ENCODE data around the gene C2.
"Not testable (repeated sequence)": the region's sequence is repeated elsewhere in the genome, so short reads cannot be mapped to it uniquely, and the experiment has no call there.

Gene C2

DNA sequence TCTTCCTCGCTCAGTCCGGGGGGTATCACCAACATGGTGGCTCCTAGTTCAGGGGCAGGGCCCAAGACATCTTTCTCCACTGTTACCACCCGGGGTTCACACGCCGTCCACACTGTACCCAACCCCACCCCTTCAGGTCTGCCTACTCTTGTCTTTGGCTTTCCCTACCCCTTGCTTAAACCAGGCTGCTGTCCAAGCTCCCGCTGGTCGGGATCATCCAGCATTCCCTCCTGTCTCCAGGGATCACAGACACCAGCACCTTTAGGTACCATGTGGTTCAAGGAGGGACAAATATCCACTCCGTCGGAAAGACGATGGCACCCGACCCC, 30.9 kb downstream of the C2 start:
- no peak for DNase-seq (ENCODE audit: low read depth)

DNA sequence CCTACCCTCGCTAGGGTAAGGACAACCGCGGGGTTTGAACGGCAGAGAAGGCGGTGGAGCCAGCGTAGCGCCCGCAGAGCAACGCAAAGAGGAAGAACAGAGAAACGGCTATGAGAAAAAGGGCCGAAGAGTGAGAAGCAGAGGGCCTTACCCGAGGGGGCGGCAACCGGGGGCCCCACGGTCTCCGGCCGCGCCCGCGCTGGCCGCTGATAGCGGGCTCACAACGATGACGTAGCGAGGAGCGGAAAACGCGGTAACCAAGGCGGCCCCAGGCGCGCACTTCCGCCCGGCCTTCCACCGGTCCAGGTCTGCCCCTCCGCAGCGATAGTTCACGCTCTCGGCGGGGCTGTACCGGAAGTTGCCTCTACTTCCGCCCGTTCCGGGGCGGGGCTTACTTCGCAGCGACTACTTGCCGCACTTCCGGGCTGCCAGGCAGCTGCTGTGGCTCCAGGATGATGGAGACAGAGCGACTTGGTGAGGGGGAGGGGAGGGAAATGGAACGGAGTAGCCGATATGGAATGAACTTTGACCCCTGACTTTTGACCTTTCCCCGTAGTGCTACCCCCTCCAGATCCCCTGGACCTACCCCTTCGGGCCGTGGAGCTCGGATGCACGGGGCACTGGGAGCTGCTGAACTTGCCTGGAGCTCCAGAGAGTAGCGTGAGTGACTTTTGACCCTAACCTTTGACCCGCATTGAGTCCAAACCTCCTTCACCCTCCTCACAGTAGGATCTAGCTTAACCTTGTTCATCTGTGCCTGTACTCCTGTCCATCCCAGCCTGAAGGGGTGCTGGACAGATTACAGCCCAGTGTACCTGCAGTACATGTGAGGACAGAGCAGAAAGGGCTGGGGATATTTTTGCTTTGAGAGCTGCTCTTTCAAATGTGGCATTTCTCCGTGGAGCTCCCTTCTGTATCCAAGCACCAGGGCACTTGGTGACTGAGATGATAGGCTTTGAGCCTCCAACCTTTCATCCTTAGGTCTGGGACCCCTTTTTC, 31.5 kb downstream of the C2 start, which contains the start of the genes NELFE and SKIC2:
Gene NELFE (minus strand): TSS at position 231 of the 999 bp plus-strand sequence. CDS start 525 bp downstream, outside the sequence.
Gene SKIC2 (plus strand): TSS at position 435 of the 999 bp plus-strand sequence. CDS start 18 bp downstream, at position 453.
- peak; percentile 98 for DNase-seq (ENCODE audit: low read depth)

DNA sequence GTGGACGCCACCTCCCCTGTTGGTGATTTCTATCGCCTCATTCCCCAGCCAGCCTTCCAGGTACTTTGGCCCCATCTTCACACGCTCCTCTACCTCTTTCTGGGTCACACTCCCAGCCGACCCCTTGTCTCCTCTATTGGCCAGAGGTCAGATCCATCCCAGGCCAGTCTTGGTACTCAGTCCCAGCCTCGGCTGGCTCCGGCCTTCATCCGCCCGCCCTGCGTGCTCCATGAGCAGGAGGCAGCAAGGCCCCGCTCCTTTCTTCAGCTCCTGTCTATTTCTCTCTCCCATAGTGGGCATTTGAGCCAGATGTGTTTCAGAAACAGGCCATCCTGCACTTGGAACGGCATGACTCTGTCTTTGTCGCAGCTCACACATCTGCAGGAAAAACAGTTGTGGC, 34.1 kb downstream of the C2 start:
- no peak for DNase-seq (ENCODE audit: low read depth)

DNA sequence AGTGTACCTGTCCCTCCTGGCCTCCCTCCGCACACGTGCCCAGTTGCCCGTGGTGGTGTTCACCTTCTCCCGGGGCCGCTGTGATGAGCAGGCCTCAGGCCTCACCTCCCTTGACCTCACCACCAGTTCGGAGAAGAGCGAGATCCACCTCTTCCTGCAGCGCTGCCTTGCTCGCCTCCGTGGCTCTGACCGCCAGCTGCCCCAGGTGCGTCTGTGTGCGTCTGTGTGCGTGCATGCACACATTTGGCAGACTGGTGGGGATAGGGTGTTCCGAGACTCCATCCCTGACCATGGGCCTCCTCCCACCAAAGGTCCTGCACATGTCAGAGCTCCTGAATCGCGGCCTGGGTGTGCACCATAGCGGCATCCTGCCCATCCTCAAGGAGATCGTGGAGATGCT, 36.4 kb downstream of the C2 start:
- DNase-seq (ENCODE audit: low read depth) = no peak

DNA sequence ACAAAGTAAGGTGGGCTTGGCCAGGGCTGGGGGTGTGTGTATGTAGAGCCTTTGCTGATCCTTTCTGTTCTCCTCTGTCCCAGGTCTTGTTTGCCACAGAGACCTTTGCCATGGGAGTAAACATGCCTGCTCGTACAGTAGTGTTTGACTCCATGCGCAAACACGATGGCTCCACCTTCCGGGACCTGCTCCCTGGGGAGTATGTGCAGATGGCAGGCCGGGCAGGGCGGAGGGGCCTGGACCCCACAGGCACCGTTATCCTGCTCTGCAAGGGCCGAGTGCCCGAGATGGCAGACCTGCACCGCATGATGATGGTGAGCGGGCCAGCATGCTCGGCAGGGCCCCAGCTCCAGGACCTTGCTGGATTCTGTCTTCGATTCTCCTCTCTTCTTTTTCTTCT, 38.2 kb downstream of the C2 start:
- DNase-seq (ENCODE audit: low read depth) = no peak

DNA sequence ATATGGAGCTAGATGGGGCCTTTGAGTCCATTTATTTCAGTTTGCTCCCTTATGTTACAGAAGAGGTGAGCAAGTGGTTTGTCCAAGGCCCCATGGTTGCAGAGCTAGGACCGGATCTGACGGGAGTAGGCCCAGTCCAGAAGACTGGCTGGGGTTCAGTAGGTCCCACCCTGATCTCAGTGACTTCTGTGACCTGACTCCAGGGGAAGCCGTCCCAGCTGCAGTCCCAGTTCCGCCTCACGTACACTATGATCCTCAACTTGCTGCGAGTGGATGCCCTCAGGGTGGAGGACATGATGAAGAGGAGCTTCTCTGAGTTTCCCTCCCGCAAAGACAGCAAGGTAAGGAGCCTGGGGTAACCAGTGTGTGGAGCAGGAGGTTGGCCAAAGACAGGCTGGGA, 39.0 kb downstream of the C2 start:
- DNase-seq (ENCODE audit: low read depth) = no peak

DNA sequence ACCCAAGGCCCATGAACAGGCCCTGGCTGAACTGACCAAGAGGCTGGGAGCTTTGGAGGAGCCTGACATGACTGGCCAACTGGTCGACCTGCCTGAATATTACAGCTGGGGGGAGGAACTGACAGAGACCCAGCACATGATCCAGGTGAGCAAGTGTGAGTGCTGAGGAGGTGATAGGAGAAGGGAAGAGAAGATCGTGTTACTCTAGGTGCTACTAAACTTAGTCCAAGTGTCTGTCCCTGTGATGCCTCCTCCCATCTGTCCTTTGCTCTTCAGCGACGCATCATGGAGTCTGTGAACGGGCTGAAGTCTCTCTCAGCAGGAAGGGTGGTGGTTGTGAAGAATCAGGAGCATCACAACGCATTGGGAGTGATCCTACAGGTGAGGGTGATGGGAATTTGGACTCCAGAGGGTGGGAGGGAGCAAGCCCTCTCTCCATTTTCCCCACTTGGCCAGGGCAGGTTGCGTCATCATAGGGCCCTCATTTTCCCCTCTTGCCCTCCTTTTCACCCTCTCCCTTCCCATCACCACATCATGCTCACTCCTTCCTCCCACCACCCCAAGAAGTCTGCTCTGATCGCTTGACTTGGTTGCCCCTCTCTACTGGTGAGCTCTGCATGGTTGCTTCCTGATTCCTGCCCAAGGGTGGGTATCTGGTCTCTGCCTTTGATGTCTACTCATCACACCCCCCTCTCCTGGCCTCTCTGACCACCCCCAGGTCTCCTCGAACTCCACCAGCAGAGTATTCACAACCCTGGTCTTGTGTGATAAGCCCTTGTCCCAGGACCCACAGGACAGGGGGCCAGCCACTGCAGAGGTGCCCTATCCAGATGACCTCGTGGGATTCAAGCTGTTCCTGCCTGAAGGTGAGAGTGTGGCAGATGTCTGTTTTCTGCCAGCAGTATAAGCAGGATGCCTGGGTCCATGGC, 39.7 kb downstream of the C2 start:
- no peak for DNase-seq (ENCODE audit: low read depth)

DNA sequence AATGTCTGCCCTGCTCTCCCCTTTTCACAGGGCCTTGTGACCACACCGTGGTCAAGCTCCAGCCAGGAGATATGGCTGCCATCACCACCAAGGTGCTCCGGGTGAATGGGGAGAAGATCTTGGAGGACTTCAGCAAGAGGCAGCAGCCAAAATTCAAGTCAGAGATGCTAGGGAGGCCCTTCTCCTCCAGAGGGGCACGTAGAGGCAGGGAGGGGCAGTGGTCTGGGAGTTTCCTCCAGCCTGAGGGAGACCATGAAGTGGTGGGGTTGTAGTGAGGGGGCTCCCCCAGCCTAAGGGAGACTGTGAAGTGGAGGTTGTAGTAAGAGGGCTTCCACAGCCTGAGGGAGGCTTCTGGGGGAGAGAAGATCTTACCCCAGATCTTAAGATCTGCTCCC, 40.4 kb downstream of the C2 start:
- DNase-seq (ENCODE audit: low read depth) = no peak

DNA sequence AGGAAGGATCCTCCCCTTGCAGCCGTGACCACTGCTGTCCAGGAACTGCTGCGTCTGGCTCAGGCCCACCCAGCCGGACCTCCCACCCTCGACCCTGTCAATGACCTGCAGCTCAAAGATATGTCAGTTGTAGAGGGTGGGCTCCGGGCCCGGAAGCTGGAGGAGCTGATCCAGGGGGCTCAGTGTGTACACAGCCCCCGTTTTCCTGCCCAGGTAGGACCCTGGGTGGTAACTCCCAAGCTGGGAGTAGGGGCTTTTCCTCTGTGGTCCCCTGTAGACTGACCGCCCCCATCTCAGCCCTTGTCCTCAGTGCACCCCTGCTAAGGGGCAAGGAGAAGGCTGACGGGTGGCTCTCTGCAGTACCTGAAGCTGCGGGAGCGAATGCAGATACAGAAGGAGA, 40.8 kb downstream of the C2 start:
- no peak for DNase-seq (ENCODE audit: low read depth)

DNA sequence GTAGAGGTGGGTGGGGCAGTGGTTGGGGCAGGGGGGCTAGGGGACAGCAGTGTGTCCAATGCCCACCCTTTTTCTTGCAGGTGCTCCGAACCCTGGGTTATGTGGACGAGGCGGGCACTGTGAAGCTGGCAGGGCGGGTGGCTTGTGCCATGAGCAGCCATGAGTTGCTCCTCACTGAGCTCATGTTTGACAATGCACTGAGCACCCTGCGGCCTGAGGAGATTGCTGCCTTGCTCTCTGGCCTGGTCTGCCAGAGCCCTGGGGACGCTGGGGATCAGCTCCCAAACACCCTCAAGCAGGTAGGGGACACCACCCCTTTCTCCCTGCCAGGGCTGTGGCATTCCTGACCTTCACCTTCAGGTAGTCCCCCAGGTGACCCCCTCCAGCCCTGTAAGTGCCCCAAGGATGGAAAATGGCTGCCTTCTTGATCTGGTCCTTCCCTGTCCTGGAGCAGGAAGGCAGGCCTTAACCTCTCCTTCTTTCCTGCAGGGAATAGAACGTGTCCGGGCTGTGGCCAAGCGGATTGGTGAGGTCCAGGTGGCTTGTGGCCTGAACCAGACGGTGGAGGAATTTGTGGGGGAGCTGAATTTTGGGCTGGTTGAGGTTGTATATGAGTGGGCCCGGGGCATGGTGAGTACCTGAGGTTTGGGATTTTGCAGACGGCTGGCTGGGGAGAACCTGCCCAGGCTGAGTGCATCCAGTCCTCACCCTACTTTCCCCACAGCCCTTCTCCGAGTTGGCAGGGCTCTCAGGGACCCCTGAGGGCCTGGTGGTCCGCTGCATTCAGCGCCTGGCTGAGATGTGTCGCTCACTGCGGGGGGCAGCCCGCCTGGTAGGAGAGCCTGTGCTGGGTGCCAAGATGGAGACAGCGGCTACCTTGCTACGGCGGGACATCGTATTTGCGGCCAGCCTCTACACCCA, 41.5 kb downstream of the C2 start:
- DNase-seq (ENCODE audit: low read depth) = no peak

DNA sequence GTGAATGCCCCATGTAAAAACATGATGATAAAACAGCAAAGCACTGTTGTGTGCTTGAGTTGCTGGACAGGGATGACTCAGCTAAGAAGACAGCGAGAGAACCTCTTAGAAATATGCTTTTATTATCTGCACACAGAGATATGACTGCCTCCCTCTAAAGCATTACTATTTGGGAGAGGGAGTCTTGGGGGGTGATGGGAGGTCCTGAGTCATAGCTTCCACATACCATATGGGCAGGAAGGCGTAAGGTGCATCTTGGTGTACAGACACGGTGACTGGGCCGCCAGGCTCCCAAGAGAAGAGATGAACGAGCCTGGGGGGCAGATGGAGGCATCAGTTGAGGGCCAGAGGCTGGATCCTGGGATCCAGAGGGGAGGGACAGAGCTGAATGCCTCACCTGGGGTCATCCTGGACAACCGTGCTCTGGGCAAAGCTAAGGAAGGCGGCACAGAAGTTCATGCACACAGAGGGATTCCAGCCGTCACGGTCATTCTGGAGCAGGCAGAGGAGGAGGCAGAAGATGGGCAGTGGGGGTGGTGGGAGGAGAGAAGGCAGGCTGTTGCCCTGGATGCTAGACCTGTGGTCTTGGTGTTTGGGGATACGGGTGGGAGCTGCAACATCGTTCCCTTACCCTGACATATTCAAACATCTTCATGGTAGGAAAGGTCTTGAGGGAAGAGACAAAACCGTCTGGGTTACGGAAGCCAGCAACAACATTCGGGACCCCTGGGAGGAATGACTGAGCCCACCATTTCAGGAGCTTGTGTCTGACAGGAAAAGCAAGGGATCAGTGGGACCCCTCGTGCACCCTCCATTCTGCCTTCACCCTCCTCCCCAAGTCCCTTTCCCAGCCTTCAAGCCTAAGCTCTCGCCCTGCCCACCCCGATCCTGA, 42.4 kb downstream of the C2 start:
- no peak for DNase-seq (ENCODE audit: low read depth)

DNA sequence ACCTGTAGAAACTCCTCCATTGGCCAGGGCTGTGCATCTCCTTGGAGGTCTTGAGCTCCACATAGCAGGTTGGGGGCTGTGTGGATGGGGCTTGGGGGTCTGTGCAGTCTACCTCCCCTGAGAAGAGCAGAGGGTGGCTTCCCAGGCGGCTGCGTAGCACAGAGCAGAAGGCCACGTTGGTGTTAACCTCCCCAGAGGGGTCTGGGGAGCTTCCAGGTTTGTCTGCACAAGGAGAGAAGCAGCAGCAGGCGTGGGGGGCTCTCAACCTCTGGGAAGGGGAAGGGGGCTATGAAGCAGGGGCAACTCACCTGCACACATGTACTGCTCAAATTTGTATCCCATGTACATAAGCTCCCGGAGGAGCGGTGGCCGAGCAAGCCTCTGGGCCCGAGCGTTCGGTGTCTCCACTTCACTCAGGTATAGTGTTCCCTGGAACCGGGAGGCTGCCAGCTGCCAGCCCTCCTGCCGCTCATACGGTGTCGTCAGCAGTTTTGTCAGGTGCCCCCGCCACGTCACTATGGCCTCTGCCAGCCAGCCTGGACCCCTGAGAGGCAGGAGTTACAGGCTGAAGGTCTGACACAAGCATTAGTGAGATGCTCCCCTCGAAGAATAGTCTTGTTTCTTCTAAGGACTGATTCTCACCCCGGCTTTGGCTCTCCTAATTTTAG, 43.2 kb downstream of the C2 start:
- no peak for DNase-seq (ENCODE audit: low read depth)

DNA sequence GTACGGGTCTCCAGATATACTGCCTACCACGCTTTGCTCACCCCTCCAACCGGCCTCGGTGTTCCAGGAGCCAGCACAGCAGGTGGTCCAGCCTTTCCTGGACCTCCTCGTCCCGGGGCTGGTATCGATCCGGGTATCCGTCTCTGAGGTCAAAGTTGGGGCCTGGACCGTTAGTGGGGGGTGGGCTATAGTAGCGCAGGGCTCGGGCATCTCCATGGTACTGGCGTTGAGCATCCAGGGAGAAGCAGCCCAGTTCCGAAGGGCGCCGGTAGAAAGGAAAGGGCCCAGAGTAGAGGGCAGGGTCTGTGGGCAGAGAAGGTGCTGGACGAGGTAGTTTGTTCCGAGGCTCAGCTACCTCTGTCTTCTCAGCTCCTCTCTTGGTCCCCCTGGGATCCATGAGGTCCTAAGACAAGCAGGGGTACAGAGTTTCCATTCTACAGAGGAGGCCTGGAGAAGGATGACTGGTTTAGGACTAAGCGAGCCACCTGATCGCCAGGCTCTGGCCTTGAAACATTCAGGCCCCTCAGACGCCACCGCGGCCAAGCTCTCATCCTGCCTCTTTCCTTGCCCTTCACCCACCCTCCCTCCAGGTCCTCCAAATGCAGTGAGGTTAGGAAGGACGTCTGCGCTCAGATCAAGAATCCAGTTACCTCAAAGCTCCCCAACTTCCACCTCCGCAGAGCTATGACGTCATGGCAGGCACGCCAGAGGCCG, 43.9 kb downstream of the C2 start:
- no peak for DNase-seq (ENCODE audit: low read depth)

DNA sequence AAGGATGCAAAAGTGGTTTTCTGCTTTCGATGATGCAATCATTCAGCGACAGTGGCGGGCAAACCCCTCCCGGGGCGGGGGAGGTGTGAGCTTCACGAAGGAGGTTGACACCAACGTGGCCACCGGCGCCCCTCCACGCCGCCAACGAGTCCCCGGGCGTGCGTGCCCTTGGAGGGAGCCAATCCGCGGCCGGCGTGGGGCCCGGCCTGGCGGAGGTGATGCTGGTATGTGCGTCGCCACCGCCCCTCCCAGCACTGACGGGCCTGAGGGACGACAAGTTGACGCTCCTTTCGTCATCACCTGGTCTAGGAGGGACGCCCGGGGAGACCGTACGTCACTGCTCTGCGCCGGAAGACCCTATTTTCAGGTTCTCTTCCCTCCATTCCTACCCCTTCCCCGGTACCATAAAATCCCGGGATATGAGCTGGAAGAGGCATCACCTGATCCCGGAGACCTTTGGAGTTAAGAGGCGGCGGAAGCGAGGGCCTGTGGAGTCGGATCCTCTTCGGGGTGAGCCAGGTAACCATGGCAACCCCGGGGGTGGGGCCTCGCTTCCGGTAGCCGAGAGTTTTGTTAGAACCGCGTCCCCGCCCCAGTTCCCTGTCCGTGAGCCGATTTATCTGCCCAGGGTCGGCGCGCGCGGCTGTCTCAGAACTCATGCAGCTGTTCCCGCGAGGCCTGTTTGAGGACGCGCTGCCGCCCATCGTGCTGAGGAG, 44.6 kb downstream of the C2 start, which contains the start of gene DXO:
Gene DXO (minus strand): TSS at position 146 of the 716 bp plus-strand sequence. CDS start 463 bp downstream, outside the sequence.
- DNase-seq (ENCODE audit: low read depth) = peak; percentile 99

DNA sequence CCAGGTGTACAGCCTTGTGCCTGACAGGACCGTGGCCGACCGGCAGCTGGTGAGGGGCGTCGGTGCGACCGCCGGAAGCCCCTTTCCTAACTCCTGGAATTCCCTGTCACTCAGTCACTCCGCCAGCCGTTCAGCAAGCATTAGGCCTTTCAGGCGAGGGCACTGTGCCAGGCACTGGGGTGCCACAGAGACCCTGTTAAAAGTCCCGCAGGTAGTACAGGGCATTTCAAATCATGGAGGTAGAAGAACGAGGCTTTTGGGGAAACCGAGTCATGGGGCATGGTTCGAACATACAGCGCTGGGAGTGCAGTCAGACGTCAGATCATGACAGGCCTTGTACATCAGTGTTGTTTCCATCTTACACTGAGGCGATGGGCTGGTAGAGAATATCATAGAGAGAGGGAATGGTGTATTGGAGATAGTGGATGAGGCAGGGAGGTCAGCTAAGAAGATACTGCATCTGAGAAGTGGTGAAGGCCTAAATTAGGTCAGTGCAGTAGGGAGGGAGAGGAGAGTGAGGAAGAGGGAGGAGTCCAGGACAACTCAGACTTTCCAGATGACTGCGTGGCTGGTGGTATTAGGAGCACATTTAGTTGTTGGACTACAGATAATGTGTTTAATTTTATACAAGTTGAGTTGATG, 45.3 kb downstream of the C2 start:
- peak; percentile 65 for DNase-seq (ENCODE audit: low read depth)

DNA sequence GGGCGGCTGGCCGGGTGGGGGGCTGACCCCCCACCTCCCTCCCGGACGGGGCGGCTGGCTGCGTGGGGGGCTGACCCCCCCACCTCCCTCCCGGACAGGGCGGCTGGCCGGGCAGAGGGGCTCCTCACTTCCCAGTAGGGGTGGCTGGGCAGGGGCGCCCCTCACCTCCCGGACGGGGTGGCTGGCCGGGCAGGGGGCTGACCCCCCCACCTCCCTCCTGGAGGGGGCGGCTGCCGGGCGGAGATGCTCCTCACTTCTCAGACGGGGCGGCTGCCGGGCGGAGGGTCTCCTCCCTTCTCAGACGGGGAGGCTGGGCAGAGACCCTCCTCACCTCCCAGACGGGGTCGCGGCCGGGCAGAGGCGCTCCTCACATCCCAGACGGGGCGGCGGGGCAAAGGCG, 48.5 kb downstream of the C2 start:
- not testable (repeated sequence) for DNase-seq (ENCODE audit: low read depth)

DNA sequence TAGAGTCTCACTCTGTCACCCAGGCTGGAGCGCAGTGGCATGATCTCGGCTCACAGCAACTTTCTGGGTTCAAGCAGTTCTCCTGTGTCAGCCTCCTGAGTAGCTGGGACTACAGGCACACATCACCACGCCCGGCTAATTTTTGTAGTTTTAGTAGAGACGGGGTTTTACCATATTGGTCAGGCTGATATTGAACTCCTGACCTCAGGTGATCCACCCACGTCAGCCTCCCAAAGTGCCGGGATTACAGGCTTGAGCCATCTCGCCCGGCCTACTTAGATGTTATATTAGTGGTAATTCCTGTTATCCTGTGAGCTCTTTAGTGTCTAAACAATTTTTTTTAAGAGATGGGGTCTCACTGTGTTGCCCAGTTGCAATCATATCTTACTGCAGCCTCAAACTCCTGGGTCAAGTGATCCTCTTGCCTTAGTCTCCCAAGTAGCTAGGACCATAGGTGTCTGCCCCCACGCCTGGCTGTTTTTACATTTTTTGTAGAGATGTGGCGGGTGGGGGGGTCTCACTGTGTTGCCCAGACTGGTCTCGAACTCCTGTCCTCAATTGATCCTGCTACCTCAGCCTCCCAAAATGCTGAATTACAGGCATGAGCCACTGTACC, 50.4 kb downstream of the C2 start:
- no peak for DNase-seq (ENCODE audit: low read depth)

DNA sequence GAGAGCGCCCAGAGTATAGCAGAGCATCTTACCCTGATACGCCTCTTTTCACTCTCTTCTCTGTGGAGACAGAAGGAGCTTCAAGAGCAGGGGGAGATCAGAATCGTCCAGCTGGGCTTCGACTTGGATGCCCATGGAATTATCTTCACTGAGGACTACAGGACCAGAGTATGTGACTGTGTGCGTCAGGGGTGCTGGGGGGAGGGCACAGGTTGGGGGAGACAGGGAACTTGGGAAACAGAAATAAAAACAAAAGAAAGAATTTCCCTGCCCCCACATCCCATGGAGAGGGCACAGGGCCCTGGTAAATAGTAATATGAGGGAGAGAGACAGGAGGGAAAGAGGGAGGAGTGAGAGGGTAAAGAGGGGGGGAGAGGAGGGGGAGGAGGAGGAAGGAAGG, 51.3 kb downstream of the C2 start:
- DNase-seq (ENCODE audit: low read depth) = no peak
